Gastroesophageal sphincter (tissue), 3 donors: Measurements from ENCODE around the gene REEP3.

Experiments used
- POLR2A ChIP-seq, 2 donors: fragments of 450-650 bp; IDR thresholded peaks; one replicate each; pipeline ENCODE4 v1.6.1; 2017; ENCODE audit warnings: antibody characterized with exemption in 2 of 2, mild to moderate bottlenecking in 2 of 2, moderate library complexity in 1 of 2
- POLR2AphosphoS5 ChIP-seq: sonication (generic); formaldehyde crosslinking; IDR thresholded peaks from one replicate; pipeline ENCODE4 v1.6.1; 2017; ENCODE audit warnings: antibody characterized with exemption
- TF ChIP-seq, protein P1 (sequence below), 4 experiments: fragments of 200-600 bp in 2 of 4; fragments of 450-650 bp in 2 of 4; sonication (generic) in 1 of 4; IDR thresholded peaks; one replicate each; pipeline ENCODE4 v1.5.1; 2017 to 2019; ENCODE audit warnings: antibody characterized with exemption in 4 of 4, mild to moderate bottlenecking in 2 of 4, moderate library complexity in 2 of 4

DNA sequence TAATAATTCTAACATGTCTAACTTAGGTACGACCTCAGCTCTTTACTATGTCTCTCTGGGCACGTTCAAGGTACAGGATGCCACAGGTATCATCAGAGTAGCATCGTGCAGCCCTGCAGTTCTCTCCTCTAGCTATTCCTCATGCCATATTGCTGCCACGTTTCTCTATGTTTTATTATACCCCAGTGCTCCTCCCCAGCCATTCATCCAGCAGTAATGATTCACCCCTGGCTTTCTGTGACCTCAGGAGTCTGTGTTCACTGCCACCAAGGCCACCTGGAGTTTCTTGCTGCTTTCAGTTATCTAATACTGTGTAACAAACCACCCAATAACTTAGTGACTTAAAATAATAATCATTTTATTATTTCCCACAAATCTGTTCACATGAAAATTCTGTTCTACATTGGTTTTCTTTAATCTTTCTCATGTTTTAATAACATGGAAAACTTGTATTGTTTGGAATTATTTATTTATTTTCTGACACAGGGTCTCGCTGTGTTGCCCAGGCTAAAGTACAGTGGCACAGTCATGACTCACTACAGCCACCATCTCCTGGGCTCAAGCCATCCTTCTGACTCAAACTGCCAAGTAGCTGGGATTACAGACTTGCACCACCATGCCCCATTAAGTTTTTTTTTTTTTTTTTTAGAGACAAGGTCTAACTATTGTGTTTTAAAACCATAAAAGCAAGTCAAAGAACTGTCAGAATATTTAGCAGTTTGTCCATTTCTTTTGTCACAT is 21.8 kb downstream of the REEP3 start:
- TF ChIP-seq, protein P1, sequence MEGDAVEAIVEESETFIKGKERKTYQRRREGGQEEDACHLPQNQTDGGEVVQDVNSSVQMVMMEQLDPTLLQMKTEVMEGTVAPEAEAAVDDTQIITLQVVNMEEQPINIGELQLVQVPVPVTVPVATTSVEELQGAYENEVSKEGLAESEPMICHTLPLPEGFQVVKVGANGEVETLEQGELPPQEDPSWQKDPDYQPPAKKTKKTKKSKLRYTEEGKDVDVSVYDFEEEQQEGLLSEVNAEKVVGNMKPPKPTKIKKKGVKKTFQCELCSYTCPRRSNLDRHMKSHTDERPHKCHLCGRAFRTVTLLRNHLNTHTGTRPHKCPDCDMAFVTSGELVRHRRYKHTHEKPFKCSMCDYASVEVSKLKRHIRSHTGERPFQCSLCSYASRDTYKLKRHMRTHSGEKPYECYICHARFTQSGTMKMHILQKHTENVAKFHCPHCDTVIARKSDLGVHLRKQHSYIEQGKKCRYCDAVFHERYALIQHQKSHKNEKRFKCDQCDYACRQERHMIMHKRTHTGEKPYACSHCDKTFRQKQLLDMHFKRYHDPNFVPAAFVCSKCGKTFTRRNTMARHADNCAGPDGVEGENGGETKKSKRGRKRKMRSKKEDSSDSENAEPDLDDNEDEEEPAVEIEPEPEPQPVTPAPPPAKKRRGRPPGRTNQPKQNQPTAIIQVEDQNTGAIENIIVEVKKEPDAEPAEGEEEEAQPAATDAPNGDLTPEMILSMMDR (IDR thresholded peaks at IDR 0.05) = no peak
- no peak for TF ChIP-seq POLR2AphosphoS5
- no peak for TF ChIP-seq POLR2A (IDR thresholded peaks at IDR 0.05)
